Measurements from ENCODE around the gene KCMF1.

The KCMF1 gene

DNA sequence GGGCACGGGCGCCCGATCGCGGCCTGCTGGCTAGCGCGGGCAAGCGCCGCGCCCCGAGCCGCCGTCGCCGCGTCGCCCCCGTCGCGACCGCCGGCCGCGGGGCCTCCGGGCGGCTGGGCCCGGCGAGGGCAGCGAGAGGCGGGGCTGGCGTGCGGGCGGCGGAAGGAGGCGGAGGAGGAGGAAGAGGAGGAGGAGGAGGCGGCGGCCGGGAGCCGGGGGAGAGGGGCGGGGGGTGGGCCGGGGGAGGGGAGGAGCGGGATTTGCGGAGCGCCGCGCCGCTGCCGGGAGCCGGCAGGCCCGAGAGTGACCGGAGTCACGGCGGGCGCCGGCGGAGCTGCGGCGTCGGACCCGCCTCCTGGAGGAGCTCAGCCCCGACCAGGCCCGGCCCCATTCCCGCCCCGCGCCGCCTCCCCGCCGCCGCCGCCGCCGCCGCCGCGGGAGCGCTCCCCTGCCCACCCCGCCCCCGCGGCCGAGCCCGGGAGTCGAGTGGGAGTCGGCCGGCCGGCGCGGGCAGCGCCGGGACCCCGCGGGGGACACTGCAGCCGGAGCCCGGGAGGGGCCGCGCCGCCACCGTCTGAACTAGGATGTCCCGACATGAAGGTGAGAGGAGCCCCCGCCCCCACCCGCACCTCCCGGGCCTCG, at the start of gene KCMF1:
TSS of gene KCMF1 (plus strand) at position 294 of the 642 bp plus-strand sequence. CDS start at position 585, 291 bp downstream.
- TF ChIP-seq ZNF274 (IDR thresholded peaks at IDR 0.05; ENCODE audit: low read depth, low read length), result no peak
- TF ChIP-seq SUZ12 (IDR thresholded peaks at IDR 0.05; ENCODE audit: extremely low read depth, insufficient read depth, insufficient read length), result no peak
- TF ChIP-seq YY1 (IDR thresholded peaks at IDR 0.05; ENCODE audit: insufficient read depth, insufficient read length), result no peak
- no peaks in the 10 kb centered on the region for H3K27me3 ChIP-seq (ENCODE audit: insufficient read depth, insufficient read length)

DNA sequence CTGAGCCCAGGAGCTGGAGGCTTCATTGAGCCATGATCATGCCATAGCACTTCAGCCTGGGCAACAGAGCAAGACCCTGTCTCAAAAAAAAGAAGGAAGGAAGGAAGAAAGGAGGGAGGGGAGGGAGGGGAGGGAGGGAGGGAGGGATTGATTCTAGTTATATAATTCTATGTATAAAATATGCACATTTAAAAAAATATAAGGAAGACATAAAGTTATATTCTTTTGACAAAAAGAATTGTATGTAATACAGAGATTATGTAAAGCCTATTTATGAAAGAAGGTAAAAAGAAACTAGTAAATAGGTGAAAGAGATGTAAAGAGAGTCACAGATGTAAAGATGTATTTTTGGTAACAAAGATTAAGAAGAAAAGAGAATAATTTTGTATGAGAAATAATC, 48.0 kb upstream of the KCMF1 start:
- no peak overlapping the region for H3K9ac ChIP-seq (ENCODE audit: insufficient read length, low read depth)
- DNase-seq (ENCODE audit: low read depth, low spot score), result no peak
- H3K4me3 ChIP-seq (ENCODE audit: insufficient read length, low read depth), result no peak overlapping the region
- no peaks in the 10 kb centered on the region for H3K27me3 ChIP-seq (ENCODE audit: insufficient read depth, insufficient read length)
- no peaks in the 10 kb centered on the region for H3K36me3 ChIP-seq (ENCODE audit: insufficient read depth, insufficient read length, low read length)
- peaks cover 4% of the 10 kb centered on the region for H3K4me1 ChIP-seq (ENCODE audit: insufficient read depth, insufficient read length)
- H3K9me3 ChIP-seq (ENCODE audit: insufficient read depth, low read length), result no peaks in the 10 kb centered on the region
- TF ChIP-seq SUZ12 (IDR thresholded peaks at IDR 0.05; ENCODE audit: extremely low read depth, insufficient read depth, insufficient read length), result no peak
- TF ChIP-seq YY1 (IDR thresholded peaks at IDR 0.05; ENCODE audit: insufficient read depth, insufficient read length), result no peak

More for the DNA sequence above, at the start of gene KCMF1:
- H3K9me3 ChIP-seq (ENCODE audit: insufficient read depth, low read length), result no peaks in the 10 kb centered on the region
- H3K9ac ChIP-seq (ENCODE audit: insufficient read length, low read depth), result peak within 1 kb of the TSS; percentile 93
- no peak for DNase-seq (ENCODE audit: low read depth, low spot score)
- peaks cover 21% of the 10 kb centered on the region for H3K36me3 ChIP-seq (ENCODE audit: insufficient read depth, insufficient read length, low read length)
- H3K4me1 ChIP-seq (ENCODE audit: insufficient read depth, insufficient read length), result no peaks in the 10 kb centered on the region
- peak within 1 kb of the TSS; percentile 69 for H3K4me3 ChIP-seq (ENCODE audit: insufficient read length, low read depth)

DNA sequence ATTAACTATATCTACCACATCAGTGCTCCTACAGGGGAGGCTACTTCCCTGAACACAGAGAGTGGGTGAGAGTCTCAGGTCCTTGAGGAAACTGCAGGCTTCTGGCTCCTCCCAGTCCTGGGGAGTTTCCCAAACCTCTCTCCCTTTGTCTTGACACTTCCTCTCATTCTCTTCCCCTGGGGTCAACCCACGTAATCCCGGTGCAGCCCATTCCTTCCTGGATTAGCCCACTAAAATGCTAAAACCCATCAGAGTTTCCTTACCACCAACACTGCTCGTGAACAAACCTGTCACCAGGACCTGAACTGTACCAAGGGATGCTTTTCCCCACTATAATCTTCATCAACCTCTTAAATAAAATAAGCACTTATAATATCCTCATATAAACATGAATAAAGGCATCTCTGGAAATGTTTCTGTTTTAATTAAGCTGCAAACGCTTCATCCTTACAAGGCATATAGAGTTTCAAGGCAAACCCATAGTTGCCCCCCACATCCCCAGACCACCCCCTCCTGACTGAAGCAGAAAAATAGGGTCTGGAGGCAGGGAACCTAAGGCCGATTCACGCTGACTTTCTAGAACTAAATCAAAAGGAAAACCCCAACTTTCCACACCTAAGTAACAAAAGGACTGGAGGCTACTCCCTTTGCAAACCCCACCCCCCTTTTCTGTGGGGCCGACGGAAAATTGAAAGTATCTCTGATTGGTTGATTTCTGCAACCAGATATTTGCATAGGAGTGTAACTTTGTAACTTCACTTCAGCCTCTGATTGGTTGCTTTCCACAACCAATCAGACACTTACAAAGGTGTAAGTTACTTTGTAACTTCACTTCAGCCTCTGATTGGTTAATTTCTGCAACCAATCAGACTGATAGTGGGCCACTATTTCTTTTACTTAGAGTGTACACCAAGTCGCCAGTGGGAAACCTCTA, 46.5 kb upstream of the KCMF1 start:
- no peak for TF ChIP-seq YY1 (IDR thresholded peaks at IDR 0.05; ENCODE audit: insufficient read depth, insufficient read length)
- TF ChIP-seq ZNF274 (IDR thresholded peaks at IDR 0.05; ENCODE audit: low read depth, low read length), result no peak
- no peak for TF ChIP-seq SUZ12 (IDR thresholded peaks at IDR 0.05; ENCODE audit: extremely low read depth, insufficient read depth, insufficient read length)
- Histone ChIP-seq H3K9ac (ENCODE audit: insufficient read length, low read depth) (no peak overlapping the region), H3K9me3 (ENCODE audit: insufficient read depth, low read length) (no peaks in the 10 kb centered on the region), H3K36me3 (ENCODE audit: insufficient read depth, insufficient read length, low read length) (no peaks in the 10 kb centered on the region), H3K27me3 (ENCODE audit: insufficient read depth, insufficient read length) (no peaks in the 10 kb centered on the region), H3K4me1 (ENCODE audit: insufficient read depth, insufficient read length) (peaks cover 4% of the 10 kb centered on the region), H3K4me3 (ENCODE audit: insufficient read length, low read depth) (no peak overlapping the region)
- no peak for DNase-seq (ENCODE audit: low read depth, low spot score)

DNA sequence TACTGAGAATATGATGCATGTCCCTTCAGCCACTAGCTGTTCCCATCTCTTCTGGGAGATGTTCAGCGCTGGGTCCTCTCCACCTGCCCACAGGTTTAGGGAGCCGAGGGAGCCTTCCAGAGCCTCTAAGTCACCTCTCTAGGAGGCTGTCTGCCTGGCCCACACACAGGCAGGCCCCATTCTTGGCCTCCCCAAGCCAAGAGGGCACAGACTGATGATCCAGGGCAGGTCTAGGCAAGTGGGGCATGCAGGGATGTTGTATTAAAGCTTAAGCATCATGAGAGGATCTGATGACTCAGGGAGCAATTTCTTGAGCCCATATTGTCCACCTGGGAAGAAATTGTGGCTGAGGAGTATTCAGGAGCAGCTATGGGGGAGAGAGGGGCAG, 45.6 kb upstream of the KCMF1 start:
- no peak for TF ChIP-seq YY1 (IDR thresholded peaks at IDR 0.05; ENCODE audit: insufficient read depth, insufficient read length)
- no peak for TF ChIP-seq SUZ12 (IDR thresholded peaks at IDR 0.05; ENCODE audit: extremely low read depth, insufficient read depth, insufficient read length)
- TF ChIP-seq ZNF274 (IDR thresholded peaks at IDR 0.05; ENCODE audit: low read depth, low read length), result no peak
- Histone ChIP-seq H3K4me3 (ENCODE audit: insufficient read length, low read depth) (no peak overlapping the region), H3K36me3 (ENCODE audit: insufficient read depth, insufficient read length, low read length) (no peaks in the 10 kb centered on the region), H3K27me3 (ENCODE audit: insufficient read depth, insufficient read length) (no peaks in the 10 kb centered on the region), H3K4me1 (ENCODE audit: insufficient read depth, insufficient read length) (peaks cover 4% of the 10 kb centered on the region), H3K9me3 (ENCODE audit: insufficient read depth, low read length) (no peaks in the 10 kb centered on the region), H3K9ac (ENCODE audit: insufficient read length, low read depth) (no peak overlapping the region)
- DNase-seq (ENCODE audit: low read depth, low spot score), result no peak

DNA sequence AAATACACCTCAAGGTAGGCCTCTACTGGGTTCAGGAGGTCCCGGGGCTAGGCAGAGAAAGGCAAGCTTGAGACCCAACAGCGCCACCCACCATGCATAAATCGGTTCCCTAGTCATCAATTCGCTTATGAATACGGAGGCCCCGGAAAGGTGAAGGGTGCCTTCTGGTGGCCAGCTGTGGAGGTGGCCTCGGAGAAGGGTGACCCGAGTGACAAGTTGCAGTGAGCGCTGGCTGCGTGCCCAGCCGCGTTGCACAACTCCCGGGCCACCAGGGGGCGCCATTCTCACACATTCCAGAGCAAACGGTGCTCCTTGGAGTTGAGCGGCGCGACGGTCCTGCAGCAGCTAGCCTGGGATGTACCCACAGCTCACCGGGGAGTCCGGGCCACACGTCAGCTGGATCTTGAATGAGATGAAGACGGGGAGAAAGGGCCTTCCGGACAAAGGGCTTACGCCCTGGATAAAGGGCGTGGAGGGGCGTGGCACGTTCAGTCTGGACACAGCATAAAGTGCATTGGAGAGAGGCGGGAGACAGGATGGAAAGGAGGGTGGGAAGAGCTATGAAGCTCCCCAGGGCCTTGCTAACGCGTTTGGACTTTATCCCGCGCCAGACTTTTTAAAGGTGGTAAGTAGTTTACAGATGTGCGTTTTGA, 45.1 kb upstream of the KCMF1 start:
- H3K9me3 ChIP-seq (ENCODE audit: insufficient read depth, low read length), result no peaks in the 10 kb centered on the region
- TF ChIP-seq YY1 (IDR thresholded peaks at IDR 0.05; ENCODE audit: insufficient read depth, insufficient read length) (no peak), ZNF274 (IDR thresholded peaks at IDR 0.05; ENCODE audit: low read depth, low read length) (no peak), SUZ12 (IDR thresholded peaks at IDR 0.05; ENCODE audit: extremely low read depth, insufficient read depth, insufficient read length) (no peak)
- peaks cover 4% of the 10 kb centered on the region for H3K4me1 ChIP-seq (ENCODE audit: insufficient read depth, insufficient read length)
- DNase-seq (ENCODE audit: low read depth, low spot score), result peak; percentile 94
- no peaks in the 10 kb centered on the region for H3K36me3 ChIP-seq (ENCODE audit: insufficient read depth, insufficient read length, low read length)
- no peaks in the 10 kb centered on the region for H3K27me3 ChIP-seq (ENCODE audit: insufficient read depth, insufficient read length)
- peak overlapping the region; percentile 50 for H3K9ac ChIP-seq (ENCODE audit: insufficient read length, low read depth)
- peak overlapping the region; percentile 26 for H3K4me3 ChIP-seq (ENCODE audit: insufficient read length, low read depth)

DNA sequence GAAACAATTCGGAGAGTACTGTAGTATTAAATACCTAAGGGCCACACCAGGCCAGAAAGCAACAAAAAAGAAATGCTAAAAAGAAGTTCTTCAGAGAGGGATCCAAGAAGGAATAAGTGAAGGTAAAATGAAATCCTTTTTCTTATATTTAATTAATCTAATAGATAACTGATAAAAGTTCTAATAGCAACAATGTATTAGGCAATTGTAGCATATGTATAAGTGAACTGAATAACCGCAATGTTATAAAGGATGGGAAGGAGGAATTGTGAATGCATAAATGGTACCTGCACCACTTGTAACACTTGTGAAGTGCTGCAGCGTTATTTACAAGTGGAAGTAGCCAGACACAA, 43.7 kb upstream of the KCMF1 start:
- Histone ChIP-seq H3K4me1 (ENCODE audit: insufficient read depth, insufficient read length) (peaks cover 4% of the 10 kb centered on the region), H3K4me3 (ENCODE audit: insufficient read length, low read depth) (no peak overlapping the region), H3K36me3 (ENCODE audit: insufficient read depth, insufficient read length, low read length) (no peaks in the 10 kb centered on the region), H3K27me3 (ENCODE audit: insufficient read depth, insufficient read length) (no peaks in the 10 kb centered on the region), H3K9ac (ENCODE audit: insufficient read length, low read depth) (no peak overlapping the region), H3K9me3 (ENCODE audit: insufficient read depth, low read length) (no peaks in the 10 kb centered on the region)
- no peak for TF ChIP-seq SUZ12 (IDR thresholded peaks at IDR 0.05; ENCODE audit: extremely low read depth, insufficient read depth, insufficient read length)
- no peak for TF ChIP-seq YY1 (IDR thresholded peaks at IDR 0.05; ENCODE audit: insufficient read depth, insufficient read length)
- TF ChIP-seq ZNF274 (IDR thresholded peaks at IDR 0.05; ENCODE audit: low read depth, low read length), result no peak
- no peak for DNase-seq (ENCODE audit: low read depth, low spot score)

DNA sequence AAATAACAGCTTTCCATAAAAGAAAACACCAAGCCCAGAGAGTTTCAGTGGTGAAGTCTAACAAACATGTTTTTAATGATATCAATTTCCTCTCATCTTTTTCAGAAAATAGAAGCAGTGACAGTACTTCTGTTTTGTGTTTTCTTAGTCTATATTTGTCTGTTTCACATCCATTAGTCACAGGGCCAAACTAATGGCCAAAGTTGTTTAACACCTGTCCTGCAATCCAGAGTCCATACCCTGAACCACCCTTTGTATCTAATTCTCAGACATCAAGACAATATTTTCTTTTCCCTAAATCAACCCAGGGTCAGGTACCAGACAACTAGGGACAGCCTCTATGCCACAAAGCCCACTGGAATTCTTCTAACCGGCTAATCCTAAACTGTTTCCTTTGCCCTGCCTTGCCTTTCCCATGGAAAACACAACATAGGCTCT, 39.6 kb upstream of the KCMF1 start:
- Histone ChIP-seq H3K9ac (ENCODE audit: insufficient read length, low read depth) (no peak overlapping the region), H3K9me3 (ENCODE audit: insufficient read depth, low read length) (no peaks in the 10 kb centered on the region), H3K4me3 (ENCODE audit: insufficient read length, low read depth) (no peak overlapping the region), H3K27me3 (ENCODE audit: insufficient read depth, insufficient read length) (no peaks in the 10 kb centered on the region), H3K4me1 (ENCODE audit: insufficient read depth, insufficient read length) (no peaks in the 10 kb centered on the region), H3K36me3 (ENCODE audit: insufficient read depth, insufficient read length, low read length) (no peaks in the 10 kb centered on the region)
- DNase-seq (ENCODE audit: low read depth, low spot score), result no peak
- TF ChIP-seq ZNF274 (IDR thresholded peaks at IDR 0.05; ENCODE audit: low read depth, low read length), result no peak
- TF ChIP-seq YY1 (IDR thresholded peaks at IDR 0.05; ENCODE audit: insufficient read depth, insufficient read length), result no peak
- no peak for TF ChIP-seq SUZ12 (IDR thresholded peaks at IDR 0.05; ENCODE audit: extremely low read depth, insufficient read depth, insufficient read length)
